T-helper 1 cell (primary cell): ENCODE data around the gene TCF21.
"Not testable (repeated sequence)": the region's sequence is repeated elsewhere in the genome, so short reads cannot be mapped to it uniquely, and the experiment has no call there.

ENCODE experiments used
- DNase-seq, 5 donors: peaks; one replicate each; pipeline ENCODE4 v3.0.0-alpha.2; 2012 to 2020
- total RNA-seq, 4 donors: gene quantifications; one replicate each; lab custom pipeline; 2026; lab: John Stamatoyannopoulos, UW

The TCF21 gene
- total RNA-seq, result 0 reads per million in 4 donors

DNA sequence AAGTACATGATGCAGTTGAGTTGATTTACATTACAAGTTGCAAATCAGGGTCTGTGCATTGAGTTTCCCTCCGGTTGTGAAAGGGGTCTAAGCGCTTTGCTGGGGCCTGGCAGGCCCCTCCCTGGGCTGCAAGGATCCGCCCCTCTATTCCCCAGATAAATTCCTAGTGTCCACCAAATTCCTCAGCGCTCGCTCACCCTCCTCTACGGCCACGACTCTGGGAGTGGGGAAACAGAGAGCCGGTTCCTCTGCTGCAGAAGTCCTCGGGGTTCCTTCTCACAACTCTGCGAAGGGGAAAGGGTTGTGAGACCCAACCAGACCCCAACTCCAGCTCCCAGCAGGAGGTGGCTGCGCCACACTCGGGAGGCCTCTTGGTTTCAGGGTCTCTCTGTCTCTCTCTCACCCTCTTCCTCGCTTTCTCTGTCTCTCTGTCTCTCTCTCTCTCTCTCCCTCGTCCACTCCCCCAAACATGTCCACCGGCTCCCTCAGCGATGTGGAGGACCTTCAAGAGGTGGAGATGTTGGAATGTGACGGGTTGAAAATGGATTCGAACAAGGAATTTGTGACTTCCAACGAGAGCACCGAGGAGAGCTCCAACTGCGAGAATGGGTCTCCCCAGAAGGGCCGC is at the start of gene TCF21:
Gene TCF21 (plus strand): TSS at position 185 of the 628 bp plus-strand sequence. CDS start 285 bp downstream, at position 470.
- no peak for DNase-seq

DNA sequence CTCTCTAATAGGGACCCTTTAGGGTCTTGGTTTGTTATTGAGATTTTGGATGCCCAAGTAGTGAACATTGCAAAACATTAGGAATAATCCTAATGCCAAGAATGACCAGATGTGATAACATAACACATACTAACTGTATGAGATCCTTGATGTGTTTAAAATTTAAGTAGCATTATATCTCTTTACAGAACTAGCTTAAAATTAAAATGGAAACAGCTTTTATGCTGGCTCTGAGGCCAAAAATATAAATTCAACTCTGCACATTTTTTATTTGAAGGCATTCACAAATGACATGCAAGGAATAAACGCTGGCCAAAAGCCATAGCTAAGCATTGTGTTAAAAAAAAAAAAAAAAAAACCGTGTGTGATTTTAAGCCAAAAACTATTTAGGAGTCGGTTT is 47.7 kb upstream of the TCF21 start:
- DNase-seq, result no peak

DNA sequence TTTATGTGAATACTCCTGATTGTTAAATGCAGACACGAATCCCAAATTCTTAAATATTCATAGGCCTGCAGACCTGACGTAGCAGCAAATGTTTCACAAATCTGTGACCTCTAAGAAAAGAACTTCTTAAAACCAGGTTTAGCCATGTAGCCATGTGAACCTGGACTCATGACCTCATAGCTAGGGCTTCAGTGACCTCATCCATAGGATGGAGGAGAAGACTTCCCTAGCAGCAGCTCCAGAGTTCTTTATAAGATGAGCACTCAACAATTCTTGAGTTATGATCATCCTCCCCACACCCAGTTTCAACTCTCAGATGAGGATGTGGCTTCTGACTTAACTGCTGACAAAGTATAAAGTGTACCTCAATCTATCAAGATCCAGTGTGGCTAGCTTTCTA is 45.8 kb upstream of the TCF21 start:
- DNase-seq, result no peak

DNA sequence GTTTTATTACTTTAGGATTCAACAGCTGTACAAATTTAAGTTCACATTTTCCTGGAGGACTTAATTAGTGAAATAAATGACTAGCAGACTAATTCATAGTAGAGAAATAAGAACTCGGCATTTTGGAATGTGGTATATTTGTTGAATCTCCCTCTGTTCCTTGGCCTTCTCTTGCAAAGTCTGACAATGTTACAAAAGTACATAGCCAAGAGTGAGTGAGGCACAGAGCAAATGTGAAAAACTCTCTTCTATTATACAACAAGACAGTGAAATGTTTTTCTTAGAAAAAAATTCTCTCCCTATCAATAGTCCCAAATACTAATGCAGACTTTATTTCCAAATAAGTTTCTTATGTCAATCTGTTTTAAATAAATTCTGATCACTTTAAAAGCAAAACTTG is 44.2 kb upstream of the TCF21 start:
- no peak for DNase-seq

DNA sequence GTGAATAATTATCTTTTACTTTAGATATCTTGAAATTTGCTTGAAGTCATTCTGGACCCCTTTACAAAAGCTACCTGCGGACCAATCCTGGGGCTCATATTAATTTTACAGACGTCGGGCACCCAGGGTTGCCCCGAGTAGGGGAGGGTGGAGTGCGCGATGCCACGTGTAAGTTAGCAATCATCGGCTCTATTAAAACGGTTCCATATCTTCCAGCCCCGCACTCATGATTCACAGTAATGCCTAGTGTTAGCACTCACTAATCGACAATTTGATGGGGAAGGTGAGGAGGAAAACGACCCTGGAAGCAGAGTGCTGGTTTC is 34.9 kb upstream of the TCF21 start:
- DNase-seq, result no peak

DNA sequence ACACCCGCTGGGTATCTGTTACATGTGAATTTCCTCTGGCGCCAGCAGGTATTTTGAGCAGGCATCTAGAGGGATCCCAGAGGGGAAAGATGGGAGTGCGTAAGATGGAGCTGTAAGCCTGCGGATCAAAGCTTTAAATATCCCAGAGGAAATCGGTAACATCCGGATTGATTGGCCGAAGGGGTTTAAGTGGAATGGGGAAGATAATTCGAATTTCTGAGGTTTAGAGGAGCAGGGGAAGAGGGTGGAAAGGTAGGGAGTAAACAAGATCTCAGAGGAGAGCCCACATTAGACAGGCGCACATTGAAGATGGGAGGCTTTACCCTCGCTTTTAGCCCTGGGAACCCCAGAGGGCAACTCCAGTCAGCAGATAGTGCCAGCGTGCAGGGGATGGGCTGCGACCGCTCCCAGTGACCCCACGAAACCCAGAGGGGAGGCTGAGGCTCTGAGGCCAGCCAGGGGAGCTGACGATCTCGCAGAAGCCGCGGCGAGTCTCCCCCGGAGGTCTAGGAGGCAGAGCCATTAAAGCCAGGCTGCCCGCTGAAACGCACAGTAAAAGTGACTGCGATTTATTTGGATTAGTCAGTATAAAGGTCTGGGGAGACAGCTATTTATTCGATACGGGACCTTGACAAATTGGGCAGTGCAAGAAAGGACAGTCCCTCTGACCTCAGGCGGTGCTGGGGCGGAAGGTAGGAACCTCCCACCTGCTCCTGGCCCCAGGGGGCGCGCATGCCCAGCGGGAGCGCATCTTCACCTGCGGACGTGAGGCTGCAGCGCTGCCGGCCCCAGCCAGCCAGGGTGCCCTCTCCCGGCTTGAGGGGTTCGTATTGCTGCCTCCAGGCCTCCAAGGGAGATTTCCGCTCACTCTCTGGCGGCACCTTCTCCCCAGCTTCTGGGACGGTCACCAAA is 34.3 kb upstream of the TCF21 start:
- no peak for DNase-seq

DNA sequence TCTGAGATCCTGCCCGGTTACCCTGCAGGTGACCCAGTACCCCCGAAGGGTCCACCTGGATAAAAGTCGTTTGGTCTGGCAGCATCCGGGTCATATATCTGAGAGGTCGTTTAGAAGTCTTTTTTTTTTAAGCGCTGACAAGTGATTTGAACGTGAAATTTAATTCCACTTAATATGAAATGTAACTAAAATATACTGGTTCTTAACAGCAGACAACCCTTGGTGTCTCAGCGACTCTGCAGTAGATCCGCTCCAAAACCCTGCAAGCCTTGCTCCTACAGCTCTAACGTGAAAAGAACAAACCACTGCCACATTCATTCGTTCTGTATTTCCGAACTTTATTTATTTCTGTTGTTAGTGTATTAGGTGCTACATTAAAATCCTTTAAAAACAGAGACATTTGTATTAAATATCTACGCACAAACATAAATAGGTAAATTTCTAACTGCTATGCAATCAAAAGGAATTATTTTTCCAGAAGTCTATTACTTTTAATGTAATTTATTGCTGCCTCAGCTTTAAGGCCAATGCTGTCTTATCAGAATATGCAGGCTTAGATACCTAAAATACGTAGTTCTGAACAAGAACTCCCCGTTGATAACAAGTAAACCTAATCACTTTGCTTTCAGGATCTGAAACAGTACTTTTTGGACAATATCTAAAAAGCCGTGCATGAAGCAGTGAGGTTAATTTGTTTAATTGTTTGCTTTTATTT is 33.5 kb upstream of the TCF21 start:
- no peak for DNase-seq

DNA sequence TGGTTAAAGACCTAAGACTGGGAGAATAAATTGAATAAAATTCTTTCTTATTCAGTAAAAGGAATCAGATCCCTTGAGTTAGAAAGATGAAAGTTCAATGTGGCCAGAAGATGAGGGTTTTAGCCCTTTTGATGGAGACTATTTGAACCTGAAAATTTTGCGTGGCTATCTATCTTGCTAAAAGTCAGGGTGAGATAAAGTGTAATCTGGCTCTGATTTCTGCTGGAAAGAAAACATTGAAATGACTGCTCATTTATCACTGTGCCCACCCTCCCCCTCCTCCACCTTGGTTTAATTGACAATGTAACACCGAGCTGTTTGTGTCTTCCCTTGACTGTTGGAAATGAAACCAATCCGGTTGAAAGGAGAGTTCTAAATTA is 32.9 kb upstream of the TCF21 start:
- no peak for DNase-seq

DNA sequence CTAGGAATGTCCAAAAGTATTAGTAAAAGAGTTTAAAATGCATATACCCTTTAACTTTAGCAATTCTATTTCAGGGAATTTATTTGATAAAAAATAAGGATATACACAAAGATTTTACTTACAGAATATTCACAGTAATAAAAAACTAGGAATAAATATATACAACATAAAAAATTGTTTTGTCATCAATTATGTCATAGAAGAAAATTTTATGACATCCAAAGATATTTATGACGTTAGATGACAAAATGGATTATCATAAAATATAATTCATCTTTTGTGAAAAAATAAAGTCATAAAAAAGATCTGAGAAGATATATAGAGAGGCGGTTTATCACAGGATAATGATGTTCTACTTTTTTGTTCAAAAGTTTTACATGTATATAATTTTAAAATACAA is 32.0 kb upstream of the TCF21 start:
- no peak for DNase-seq

DNA sequence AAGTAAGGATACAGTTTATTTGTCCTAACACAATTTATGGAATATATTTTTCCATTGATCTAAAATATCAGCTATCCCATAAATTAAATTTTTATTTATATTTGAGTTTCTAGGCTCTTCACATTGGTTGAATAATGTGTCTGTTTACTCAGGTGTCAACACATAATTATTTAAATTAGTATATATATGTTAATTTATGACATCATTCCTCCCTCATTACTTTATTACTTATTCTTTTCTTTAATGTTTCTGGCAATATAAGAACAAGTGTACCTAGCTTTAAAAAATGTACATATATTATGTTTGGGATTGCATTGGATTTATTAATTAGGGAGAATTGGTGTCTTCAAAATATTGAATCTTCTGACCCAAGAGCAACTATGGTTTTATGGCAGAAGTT is 31.2 kb upstream of the TCF21 start:
- DNase-seq, result no peak

DNA sequence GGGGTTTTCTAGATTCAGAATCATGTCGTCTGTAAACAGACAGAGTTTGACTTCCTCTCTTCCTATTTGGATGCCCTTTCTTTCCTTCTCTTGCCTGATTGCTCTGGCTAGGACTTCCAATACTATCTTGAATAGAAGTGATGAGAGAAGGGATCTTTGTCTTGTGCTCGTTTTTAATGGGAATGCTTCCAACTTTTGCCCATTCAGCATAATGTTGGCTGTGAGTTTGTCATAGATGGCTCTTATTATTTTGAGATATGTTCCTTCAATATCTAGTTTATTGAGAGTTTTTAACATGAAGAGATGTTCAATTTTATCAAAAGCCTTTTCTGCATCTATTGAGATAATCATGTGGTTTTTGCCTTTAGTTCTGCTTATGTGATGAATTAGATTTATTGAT is 27.6 kb upstream of the TCF21 start:
- DNase-seq, result not testable (repeated sequence)

DNA sequence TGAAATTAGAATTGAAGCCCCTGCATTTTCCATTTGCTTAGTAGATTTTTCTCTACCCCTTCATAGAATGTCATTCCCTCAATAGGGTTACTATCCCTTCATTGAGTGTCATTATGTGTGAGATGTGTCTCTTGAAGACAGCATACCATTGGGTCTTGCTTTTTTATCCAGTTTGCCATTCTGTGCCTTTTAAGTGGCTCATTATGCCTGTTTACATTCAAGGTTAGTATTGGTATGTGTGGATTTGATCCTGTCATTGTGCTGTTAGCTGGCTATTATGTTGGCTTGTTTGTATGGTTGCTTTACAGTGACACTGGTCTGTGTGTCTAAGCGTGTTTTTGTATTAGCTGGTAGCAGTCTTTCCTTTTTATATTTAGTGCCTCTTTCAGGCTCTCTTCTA is 25.7 kb upstream of the TCF21 start:
- no peak for DNase-seq

DNA sequence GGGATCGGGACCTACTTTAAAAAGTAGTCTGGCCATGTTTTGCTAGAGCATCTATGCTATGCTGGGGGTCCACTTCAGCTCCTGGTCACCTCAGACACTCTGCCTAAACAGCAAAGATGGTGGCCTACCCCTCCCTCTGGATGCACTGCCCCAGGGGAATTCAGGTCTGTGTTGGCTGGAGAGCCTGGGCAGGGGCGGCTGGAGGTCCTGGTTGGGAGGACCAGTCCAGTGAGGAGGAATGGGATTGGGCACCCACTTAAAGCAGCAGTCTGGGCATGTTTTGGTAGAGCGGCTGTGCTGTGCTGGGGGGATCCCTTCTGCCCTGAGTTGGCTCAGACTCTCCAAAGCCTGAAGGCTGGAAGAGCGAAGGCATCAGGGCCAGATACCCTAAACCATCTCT is 23.2 kb upstream of the TCF21 start:
- DNase-seq, result no peak

DNA sequence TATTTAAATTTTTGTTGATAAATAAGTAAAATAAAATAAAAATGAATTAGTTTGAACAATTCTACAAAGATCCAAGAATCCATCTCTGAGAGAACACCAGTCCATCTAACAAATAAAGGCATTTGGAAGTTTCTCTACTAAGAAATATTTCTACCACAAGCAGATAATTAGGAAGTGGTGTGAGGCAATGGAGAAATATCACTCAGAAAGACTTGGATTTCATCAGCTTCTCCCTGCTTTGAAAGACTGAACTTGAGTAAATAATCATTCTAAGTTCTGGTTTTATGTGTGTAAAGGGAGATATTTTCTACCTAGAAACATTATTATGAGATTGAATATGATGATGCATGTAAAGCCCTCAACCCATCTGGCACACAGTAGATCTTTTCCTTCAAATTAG is 17.8 kb upstream of the TCF21 start:
- DNase-seq, result no peak

DNA sequence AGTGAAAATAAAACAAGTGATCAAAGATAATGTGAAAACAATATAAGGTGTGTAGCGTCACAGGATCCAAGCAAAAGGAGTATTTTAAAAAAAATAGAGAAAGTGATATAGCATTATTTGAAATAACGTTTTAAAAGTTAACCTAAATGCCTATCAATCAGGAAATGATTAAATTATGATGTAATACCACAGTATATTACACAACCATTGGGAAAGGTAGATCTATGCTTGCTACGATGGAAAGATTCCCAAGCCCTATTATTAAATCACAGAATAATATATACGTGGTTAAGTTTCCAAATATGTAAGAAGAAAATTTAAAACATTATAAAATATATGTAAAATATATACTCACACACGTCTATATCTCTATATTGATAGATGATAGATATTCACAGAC is 15.4 kb upstream of the TCF21 start:
- DNase-seq, result no peak

DNA sequence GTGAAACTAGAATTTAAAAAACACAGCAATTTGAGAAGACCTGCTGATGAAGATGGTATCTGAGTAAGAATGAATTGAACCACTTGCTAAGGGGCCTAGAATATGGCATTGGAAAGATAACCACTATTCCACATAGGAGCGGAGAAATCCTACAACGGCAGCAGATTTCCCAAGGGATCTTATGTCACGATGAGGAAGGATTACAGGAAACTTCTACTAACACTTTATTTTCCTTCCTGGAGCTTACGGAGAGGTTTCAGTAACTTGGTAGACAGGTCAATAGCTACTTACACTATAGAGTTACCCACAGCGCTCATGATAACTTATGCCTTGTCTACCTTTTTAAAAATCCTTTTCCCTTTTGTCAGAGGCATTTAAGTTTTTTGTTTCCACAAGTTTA is 11.8 kb upstream of the TCF21 start:
- DNase-seq, result no peak

DNA sequence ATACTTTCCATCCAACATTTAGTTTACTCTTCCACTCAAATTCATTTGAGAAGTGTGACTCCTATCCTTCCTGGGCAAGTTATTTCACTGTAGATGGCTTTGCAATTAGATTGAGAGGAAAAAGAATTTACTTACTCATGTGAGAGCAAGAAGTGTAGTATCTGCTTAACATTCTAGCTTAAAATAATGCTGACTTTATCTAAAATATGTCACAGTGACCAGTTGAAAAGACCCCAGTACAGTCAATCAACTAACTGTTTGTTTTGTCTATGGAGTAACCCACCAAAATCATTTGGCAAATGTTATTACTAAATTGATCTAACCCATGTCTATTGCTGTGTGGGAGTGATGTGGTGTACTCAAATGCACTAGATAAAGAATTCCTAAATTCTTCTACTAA is 8.9 kb upstream of the TCF21 start:
- no peak for DNase-seq

DNA sequence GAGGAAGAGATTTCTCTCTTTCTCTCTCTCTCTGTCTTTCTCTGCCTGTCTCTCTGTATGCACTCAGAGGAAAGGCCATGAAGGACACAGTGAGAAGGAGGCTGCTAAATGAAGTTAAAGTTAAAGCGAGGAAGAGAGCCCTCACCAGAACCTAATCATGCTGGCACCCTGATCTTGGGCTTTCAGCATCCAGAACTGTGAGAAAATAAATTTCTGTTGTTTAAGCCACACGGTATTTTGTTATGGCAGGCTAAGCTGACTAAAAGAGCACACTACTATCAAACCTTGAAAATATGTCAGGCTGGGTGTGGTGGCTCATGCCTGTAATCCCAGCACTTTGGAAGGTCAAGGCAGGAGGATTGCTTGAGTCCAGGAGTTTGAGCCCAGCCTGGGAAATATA is 8.0 kb upstream of the TCF21 start:
- no peak for DNase-seq

DNA sequence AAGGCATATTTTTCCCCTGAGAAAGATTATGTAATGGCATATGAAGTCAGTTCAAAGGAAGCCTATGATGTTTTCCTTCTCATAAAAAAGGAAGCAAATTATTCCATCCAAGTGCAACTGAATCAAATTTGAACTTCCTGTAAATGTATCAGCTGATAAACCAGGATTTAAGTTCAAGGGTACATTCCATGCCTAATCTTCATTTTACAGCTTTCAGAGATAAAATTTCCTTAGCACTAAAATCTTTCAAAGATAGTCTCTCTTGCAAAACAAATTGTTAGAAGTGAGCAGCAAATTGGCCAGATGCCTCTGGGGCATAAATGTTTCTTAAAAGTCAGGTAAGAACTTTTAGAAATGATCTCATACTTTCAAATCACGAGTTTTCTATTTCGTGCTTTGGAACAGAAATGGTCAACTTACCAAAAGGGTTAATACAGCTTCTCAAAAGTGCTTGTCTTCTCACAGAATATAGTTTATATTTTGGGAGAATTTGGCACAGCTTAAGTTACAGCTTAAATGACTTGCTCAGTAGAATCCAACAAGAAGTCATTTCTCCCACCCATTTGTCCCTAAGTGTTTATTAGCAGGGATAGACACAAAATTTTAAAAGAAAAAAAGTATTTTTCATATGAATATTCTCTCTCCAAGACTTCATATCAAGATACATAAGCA is 2.7 kb upstream of the TCF21 start:
- DNase-seq, result no peak

DNA sequence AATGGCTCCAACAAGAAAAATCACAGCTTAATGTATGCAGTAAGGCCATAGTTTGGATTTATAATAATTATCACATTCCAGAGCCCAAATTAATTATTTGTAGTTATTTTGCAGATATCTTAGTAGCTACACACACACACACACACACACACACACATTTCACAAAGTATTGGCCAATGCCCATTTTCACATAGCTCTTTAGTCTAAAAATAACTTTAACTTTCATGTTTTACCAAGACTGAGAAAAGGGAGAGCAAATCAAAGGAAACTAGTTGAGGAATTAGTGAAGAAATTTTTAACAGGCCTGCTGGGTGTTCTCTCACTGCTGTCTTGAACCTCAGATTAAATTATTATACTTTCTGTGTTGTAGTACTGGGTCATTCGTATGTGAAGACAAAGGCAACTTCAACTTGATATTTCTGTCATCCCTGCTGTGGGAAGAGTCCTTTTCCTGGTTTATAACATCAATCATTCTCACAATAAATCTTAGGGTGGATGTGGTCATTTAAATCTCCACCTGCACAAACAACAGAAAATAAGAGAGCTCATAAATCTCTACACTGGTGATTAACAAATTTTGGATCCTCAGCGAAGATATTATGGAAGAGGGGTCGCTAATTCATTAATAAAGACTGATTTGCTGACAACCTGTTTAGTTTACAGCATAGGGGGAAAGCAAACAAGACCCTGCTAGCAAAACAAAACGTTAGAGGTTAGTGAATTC is 1.6 kb upstream of the TCF21 start:
- no peak for DNase-seq

DNA sequence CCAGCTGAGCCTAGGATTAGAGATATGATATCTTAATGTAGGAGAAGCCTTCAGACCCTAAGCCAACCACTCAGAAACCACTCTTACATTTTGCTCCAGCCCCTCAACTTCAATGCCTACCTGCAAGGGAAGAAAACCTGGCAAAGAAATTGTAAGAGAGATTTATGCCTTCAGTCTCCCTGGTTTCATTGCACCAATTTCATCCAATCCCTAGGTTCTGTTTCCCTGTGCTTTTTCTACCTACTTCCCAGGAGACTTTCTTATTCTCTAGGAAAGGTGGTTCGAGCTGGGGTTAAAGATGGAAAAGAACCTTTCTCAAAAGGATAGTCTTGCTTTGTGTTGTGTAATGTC is 1.1 kb upstream of the TCF21 start:
- DNase-seq, result no peak

DNA sequence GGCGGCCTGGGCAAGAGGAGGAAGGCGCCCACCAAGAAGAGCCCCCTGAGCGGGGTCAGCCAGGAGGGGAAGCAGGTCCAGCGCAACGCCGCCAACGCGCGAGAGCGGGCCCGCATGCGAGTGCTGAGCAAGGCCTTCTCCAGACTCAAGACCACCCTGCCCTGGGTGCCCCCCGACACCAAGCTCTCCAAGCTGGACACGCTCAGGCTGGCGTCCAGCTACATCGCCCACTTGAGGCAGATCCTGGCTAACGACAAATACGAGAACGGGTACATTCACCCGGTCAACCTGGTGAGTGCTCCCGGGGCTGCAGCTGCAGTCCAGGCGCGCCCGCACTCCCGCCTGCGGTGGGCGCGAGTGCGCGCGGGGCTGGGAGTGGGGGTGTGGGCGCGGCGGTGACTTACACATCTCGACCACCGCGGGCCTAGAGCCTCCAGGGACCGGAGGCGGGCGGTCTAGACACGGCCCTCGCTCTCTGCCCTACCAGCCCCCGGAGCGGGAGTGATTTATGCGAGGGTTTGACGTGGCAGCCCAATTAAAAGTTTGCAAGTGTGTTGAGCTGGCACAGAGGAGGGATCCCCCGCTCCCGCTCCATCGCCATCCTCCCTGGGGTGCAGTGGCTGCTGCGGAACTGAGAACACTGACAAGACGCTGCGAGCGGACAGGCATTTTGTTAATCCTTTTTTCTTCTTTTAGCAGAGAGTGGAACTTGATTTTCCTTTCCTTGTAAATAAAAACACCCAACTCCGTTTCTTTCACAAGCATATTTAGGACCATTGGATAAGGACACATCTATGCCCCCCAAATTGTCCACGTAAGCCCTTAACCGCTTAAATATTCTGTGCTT is 867 bp downstream of the TCF21 start:
- DNase-seq, result no peak
